Stomach (tissue), 9 donors: Measurements from ENCODE around the gene ADCY6. TPM values are rescaled to one million over a fixed set of nuclear protein-coding genes. Genes with fewer than 3 reads are reported as not detected.

Experiments
- DNase-seq, 2 donors: peaks; one replicate each; pipeline versions ENCODE4 v3.0.0 to v3.0.0-alpha.2; 2013 to 2019
- H3K27ac ChIP-seq, 5 donors: fragments of 200-600 bp in 4 of 5; sonication (generic) in 4 of 5; one replicate each; pipeline ENCODE4 v1.5.1; 2013 to 2019; ENCODE audit warnings: mild to moderate bottlenecking in 1 of 5, moderate library complexity in 1 of 5
- H3K27me3 ChIP-seq, 3 donors: fragments of 200-600 bp; sonication (generic); one replicate each; pipeline ENCODE4 v1.5.1; 2017 to 2019; ENCODE audit warnings: mixed run types in 1 of 3
- H3K36me3 ChIP-seq, 4 donors: fragments of 200-600 bp; sonication (generic); 1 replicate in 3 of 4; 2 replicates in 1 of 4; pipeline ENCODE4 v1.5.1; 2016 to 2019
- H3K4me1 ChIP-seq, 4 donors: fragments of 200-600 bp; sonication (generic); one replicate each; pipeline ENCODE4 v1.5.1; 2016 to 2019
- H3K4me3 ChIP-seq, 4 donors: fragments of 200-600 bp; sonication (generic) in 3 of 4; one replicate each; pipeline ENCODE4 v1.5.1; 2016 to 2019; ENCODE audit warnings: mild to moderate bottlenecking in 1 of 4
- H3K9me3 ChIP-seq, 4 donors: fragments of 200-600 bp; sonication (generic); one replicate each; pipeline ENCODE4 v1.5.1; 2016 to 2019
- CTCF ChIP-seq, 7 experiments: fragments of 450-650 bp in 4 of 7; fragments of 200-600 bp in 3 of 7; sonication (generic) in 3 of 7; IDR thresholded peaks; one replicate each; pipeline ENCODE4 v1.5.1; 2016 to 2019; ENCODE audit warnings: antibody characterized with exemption in 7 of 7, control low read depth in 2 of 7, mild to moderate bottlenecking in 1 of 7
- EP300 ChIP-seq: sonication (generic); formaldehyde crosslinking; IDR thresholded peaks from one replicate; pipeline ENCODE4 v1.6.1; 2017; ENCODE audit warnings: antibody characterized with exemption
- POLR2A ChIP-seq, 4 donors: fragments of 450-650 bp; IDR thresholded peaks; one replicate each; pipeline ENCODE4 v1.6.1; 2016; ENCODE audit warnings: antibody characterized with exemption in 4 of 4, control low read depth in 2 of 4, mild to moderate bottlenecking in 1 of 4, moderate library complexity in 1 of 4
- POLR2AphosphoS5 ChIP-seq, 3 donors: sonication (generic); formaldehyde crosslinking; IDR thresholded peaks; one replicate each; pipeline ENCODE4 v1.6.1; 2016; ENCODE audit warnings: antibody characterized with exemption in 3 of 3
- WGBS, 5 donors: extraction: QIAGEN DNeasy Blood & Tissue Kit in 3 of 5; methylation state at CpG; one replicate each; pipeline versions ENCODE4 v1.1.5 to v1.1.7; 2013 to 2018; 5-methylcytosine and 5-hydroxymethylcytosine counted together
- intact Hi-C: fragments of 100-400 bp; cut with DNase I; formaldehyde crosslinking; loops from one replicate; pipeline ENCODE4 v1.15.1; 2023; ENCODE audit warnings: low total_unique reads
- polyA plus RNA-seq, 3 donors: library from polyadenylated mRNA; stranded (reverse); fragments of 200-250 nt; gene quantifications; one replicate each; pipeline ENCODE4 v1.2.3, GENCODE V29; 2013
- total RNA-seq, 5 donors: library from RNA; depleted of rRNA; stranded (reverse); fragments of >200 nt; gene quantifications; one replicate each; pipeline versions ENCODE4 v1.1.0 to v1.2.3, GENCODE V29; 2014 to 2016
- donor health status: healthy with polysubstance abuse.
- donor health status: Bipolar disorder and iron deficiency.
- donor health status: healthy.

The ADCY6 gene
- total and polyA plus RNA-seq, 8 donors: 5.8 to 432 (median 41.3) TPM

GRCh38 chr12:48789858-48790326 lies 1.0 kb upstream of the ADCY6 start:
- WGBS, 5 donors: 10 to 24% (median 11%) methylated on average over 4 of the region's 4 CpGs
- peaks cover 0 to 18% (median 0%) of the 10 kb centered on the region in 3 donors for H3K27me3 ChIP-seq
- TF ChIP-seq EP300 (no peak), POLR2A (IDR thresholded peaks at IDR 0.05) (no peak), CTCF (IDR thresholded peaks at IDR 0.05) (no peak), POLR2AphosphoS5 (IDR thresholded peaks at IDR 0.05) (no peak)
- intact Hi-C loops: no loop called here
- no peaks in the 10 kb centered on the region for H3K36me3 ChIP-seq
- peaks cover 23 to 47% (median 43%) of the 10 kb centered on the region in 4 donors for H3K4me1 ChIP-seq
- no peaks in the 10 kb centered on the region for H3K9me3 ChIP-seq
- DNase-seq: no peak
- peak overlapping the region; percentile 67 to 94 (median 88) for H3K4me3 ChIP-seq
- peak overlapping the region; percentile 95 to 98 (median 97) for H3K27ac ChIP-seq

GRCh38 chr12:48788524-48788853 lies 400 bp downstream of the ADCY6 start:
- TF ChIP-seq EP300: no peak
- TF ChIP-seq POLR2AphosphoS5 (IDR thresholded peaks at IDR 0.05): no peak
- no peak for TF ChIP-seq CTCF (IDR thresholded peaks at IDR 0.05)
- no peak for TF ChIP-seq POLR2A (IDR thresholded peaks at IDR 0.05)
- H3K4me1 ChIP-seq: peaks cover 23 to 46% (median 41%) of the 10 kb centered on the region in 4 donors
- H3K9me3 ChIP-seq: no peaks in the 10 kb centered on the region
- WGBS, 5 donors: 0 to 4% (median 1%) methylated on average over 9 to 25 of the region's 25 CpGs
- no peak for DNase-seq
- intact Hi-C loops: no loop called here
- peak overlapping the region; percentile 67 to 94 (median 88) for H3K4me3 ChIP-seq
- peak overlapping the region; percentile 95 to 98 (median 97) for H3K27ac ChIP-seq
- H3K27me3 ChIP-seq: peaks cover 0 to 18% (median 0%) of the 10 kb centered on the region in 3 donors
- H3K36me3 ChIP-seq: peaks cover 0 to under 1% (median 0%) of the 10 kb centered on the region in 4 donors

- peaks cover 0 to 18% (median 0%) of the 10 kb centered on the region in 3 donors for H3K27me3 ChIP-seq
- peaks cover 23 to 48% (median 43%) of the 10 kb centered on the region in 4 donors for H3K4me1 ChIP-seq
- H3K36me3 ChIP-seq: peaks cover 0 to 5% (median 3%) of the 10 kb centered on the region in 4 donors
- DNase-seq: no peak
- peak overlapping the region; percentile 95 to 98 (median 97) for H3K27ac ChIP-seq
- 8 to 15% (median 14%) methylated on average over 10 to 11 of the region's 11 CpGs for WGBS, 5 donors
- H3K9me3 ChIP-seq: no peaks in the 10 kb centered on the region
- intact Hi-C loops: no loop called here
- TF ChIP-seq POLR2A (IDR thresholded peaks at IDR 0.05) (no peak), EP300 (no peak), CTCF (IDR thresholded peaks at IDR 0.05) (no peak), POLR2AphosphoS5 (IDR thresholded peaks at IDR 0.05) (no peak)
- peak overlapping the region; percentile 67 to 94 (median 88) for H3K4me3 ChIP-seq
Measured at GRCh38 chr12:48787791-48788523, 932 bp downstream of the ADCY6 start.

GRCh38 chr12:48786591-48787544 lies 2.0 kb downstream of the ADCY6 start:
- no peaks in the 10 kb centered on the region for H3K9me3 ChIP-seq
- TF ChIP-seq POLR2AphosphoS5 (IDR thresholded peaks at IDR 0.05) (no peak), CTCF (IDR thresholded peaks at IDR 0.05) (no peak), EP300 (no peak), POLR2A (IDR thresholded peaks at IDR 0.05) (no peak)
- peaks cover 0 to 18% (median 0%) of the 10 kb centered on the region in 3 donors for H3K27me3 ChIP-seq
- peaks cover 3 to 16% (median 12%) of the 10 kb centered on the region in 4 donors for H3K36me3 ChIP-seq
- peak overlapping the region in 4 of 5 donors; percentile 95 to 98 (median 98) for H3K27ac ChIP-seq
- peaks cover 30 to 59% (median 53%) of the 10 kb centered on the region in 4 donors for H3K4me1 ChIP-seq
- intact Hi-C loops: no loop called here
- WGBS, 5 donors: 28 to 39% (median 31%) methylated on average over 7 of the region's 7 CpGs
- H3K4me3 ChIP-seq: peak overlapping the region; percentile 67 to 94 (median 88)
- DNase-seq: peak in 1 of 2 donors; percentile 42
